Measurements from ENCODE around the gene LMAN1.

LMAN1 gene

DNA sequence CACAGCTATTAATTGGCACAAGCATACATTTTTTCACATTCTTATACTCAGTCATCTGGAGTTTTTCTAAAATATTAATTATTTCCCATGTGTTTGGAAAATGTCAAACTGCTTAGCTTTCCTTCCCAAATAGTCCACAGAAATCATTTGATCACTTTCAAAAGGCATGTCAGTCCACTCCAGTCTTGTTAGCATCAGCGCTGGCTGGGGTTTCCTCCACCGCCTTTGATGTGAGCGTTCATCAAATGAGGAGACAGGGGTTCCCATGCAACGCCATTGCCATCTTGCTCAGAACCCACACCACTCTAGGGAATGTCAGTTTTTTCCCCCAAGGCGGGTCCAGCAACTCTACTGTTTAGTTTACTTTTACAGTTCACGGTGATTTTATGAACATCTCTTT lies 72.7 kb downstream of the LMAN1 start:
- no peak for TF ChIP-seq CTCF (IDR thresholded peaks at IDR 0.05; ENCODE audit: insufficient read depth, low read length, missing control alignments)
- no peak overlapping the region for H3K4me3 ChIP-seq (ENCODE audit: low read depth, low read length)
- CTCF ChIA-PET, result interaction anchor here (1.1 to 1.9 kb wide), 5 partner anchors 10 to 116 kb away, joined by 4 to 10 read pairs (median 6); partner anchors contain the start of gene RAX
- no peak for DNase-seq (ENCODE audit: low read depth, low spot score)
- POLR2A ChIA-PET, result no interaction called here

DNA sequence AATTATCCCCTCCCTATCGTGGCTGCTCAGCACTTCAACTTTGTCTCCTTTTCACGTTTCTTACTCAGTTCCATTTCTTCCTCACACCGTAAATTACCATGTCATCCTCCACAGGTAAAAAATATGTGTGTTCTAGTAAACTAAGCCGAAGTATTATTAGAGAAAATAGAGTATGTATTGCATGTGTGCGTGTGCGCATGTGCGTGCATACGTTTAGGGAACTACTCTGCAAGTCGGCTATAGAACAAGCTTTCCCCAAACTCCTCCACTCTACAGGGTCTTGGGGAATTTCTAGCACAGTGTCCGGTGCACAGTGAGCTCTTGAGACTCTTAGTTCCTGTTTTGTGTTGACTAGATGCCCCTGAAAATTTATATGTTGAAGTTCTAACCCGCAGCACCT lies 76.7 kb downstream of the LMAN1 start:
- CTCF ChIA-PET, result interaction anchor here (0.9 kb wide), 1 partner anchor 26 kb away, joined by 3 read pairs; no protein-coding TSS in a partner anchor
- TF ChIP-seq CTCF (IDR thresholded peaks at IDR 0.05; ENCODE audit: insufficient read depth, low read length, missing control alignments), result no peak
- H3K4me3 ChIP-seq (ENCODE audit: low read depth, low read length), result no peak overlapping the region
- POLR2A ChIA-PET, result no interaction called here
- DNase-seq (ENCODE audit: low read depth, low spot score), result no peak

DNA sequence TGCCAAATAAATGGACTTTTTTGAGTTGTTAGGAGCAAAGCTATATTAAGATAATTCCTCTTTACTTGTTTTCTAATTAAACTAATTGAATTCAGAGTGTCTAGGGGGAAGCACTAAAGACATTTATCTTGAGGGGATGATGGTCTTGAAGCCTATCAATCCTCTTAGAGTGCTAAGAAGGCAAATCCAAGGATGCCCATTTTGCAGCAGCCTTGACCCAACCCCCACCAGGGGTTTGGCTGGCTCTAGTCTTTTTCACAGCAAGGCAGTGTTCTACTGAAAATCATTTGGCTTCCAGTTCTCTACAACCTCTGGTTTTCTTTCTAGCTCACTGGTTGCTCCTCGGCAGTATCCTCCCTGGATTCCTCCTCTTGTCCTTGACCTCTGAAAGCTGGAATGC lies 79.3 kb downstream of the LMAN1 start:
- ChIA-PET CTCF (interaction anchor here (0.7 to 4.1 kb wide), 3 partner anchors 30 to 123 kb away, joined by 3 to 18 read pairs (median 3); no protein-coding TSS in a partner anchor), POLR2A (no interaction called here)
- DNase-seq (ENCODE audit: low read depth, low spot score), result no peak
- no peak overlapping the region for H3K4me3 ChIP-seq (ENCODE audit: low read depth, low read length)
- no peak for TF ChIP-seq CTCF (IDR thresholded peaks at IDR 0.05; ENCODE audit: insufficient read depth, low read length, missing control alignments)

DNA sequence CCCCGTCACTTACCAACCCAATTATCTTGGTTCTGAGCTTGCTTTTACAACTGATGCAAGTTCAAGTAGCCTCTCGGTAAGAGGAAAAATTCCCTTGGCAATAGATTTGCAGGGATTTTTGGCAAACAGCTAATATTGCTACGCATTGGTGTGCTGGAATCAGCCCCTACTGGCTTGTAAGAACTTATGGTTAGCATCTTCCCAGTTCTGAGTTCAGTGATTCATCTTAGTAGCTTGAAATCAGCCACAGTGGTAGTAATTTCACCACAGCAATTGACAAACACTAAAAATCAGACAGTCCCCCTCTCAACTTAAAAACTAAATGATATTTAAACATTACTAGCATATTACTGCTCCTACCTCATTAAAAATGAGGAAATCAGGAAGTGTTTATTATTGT lies 79.9 kb downstream of the LMAN1 start:
- H3K4me3 ChIP-seq (ENCODE audit: low read depth, low read length), result no peak overlapping the region
- ChIA-PET POLR2A (interaction anchor here (0.5 kb wide), 1 partner anchor 11 kb away, joined by 4 read pairs; no protein-coding TSS in a partner anchor), CTCF (interaction anchor here (0.7 to 4.1 kb wide), 5 partner anchors 8 to 123 kb away, joined by 3 to 18 read pairs (median 3); no protein-coding TSS in a partner anchor)
- TF ChIP-seq CTCF (IDR thresholded peaks at IDR 0.05; ENCODE audit: insufficient read depth, low read length, missing control alignments), result no peak
- no peak for DNase-seq (ENCODE audit: low read depth, low spot score)

DNA sequence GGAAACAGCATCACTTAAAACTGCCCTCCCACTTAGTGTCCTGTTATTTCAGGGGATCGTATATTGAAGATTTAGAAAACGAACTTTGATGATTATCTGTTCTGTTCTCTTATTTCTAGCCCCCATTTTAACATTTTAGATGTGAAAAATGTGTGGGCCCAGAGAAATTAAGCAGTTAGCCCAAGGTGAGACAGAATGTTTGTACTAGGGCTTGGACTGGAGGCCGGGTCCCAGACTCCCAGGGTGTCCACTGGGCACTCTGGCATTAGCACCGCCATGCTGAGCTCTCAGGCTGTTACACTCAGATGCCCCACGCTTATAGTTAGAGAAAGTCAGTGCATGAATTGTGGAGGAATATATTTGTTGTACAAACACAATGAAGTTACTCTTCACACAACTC lies 80.3 kb downstream of the LMAN1 start:
- POLR2A ChIA-PET, result interaction anchor here (0.5 kb wide), 1 partner anchor 11 kb away, joined by 4 read pairs; no protein-coding TSS in a partner anchor
- no peak overlapping the region for H3K4me3 ChIP-seq (ENCODE audit: low read depth, low read length)
- TF ChIP-seq CTCF (IDR thresholded peaks at IDR 0.05; ENCODE audit: insufficient read depth, low read length, missing control alignments), result no peak
- DNase-seq (ENCODE audit: low read depth, low spot score), result no peak
- CTCF ChIA-PET, result interaction anchor here (0.8 to 4.1 kb wide), 4 partner anchors 8 to 124 kb away, joined by 3 to 18 read pairs (median 6); no protein-coding TSS in a partner anchor

All from AG04449 (cell line).